Esophagus squamous epithelium (tissue), 5 donors: ENCODE measurements around the gene ANTXR2. TPM values are rescaled to one million over a fixed set of nuclear protein-coding genes. Genes with fewer than 3 reads are reported as not detected.
"Not testable (repeated sequence)": the region's sequence is repeated elsewhere in the genome, so short reads cannot be mapped to it uniquely, and the experiment has no call there.

Experiments
- DNase-seq: peaks from one replicate; lab custom pipeline; 2025; lab: John Stamatoyannopoulos, UW
- H3K27ac ChIP-seq, 4 donors: fragments of 200-600 bp; sonication (generic); one replicate each; pipeline ENCODE4 v1.5.1; 2016 to 2019; ENCODE audit warnings: mild to moderate bottlenecking in 1 of 4
- H3K27me3 ChIP-seq, 4 donors: fragments of 200-600 bp; sonication (generic); 1 replicate in 3 of 4; 2 replicates in 1 of 4; pipeline versions ENCODE4 v1.5.1 to v1.6.0; 2017 to 2021; ENCODE audit warnings: antibody characterized with exemption in 1 of 4
- H3K36me3 ChIP-seq, 3 donors: fragments of 200-600 bp; sonication (generic); one replicate each; pipeline ENCODE4 v1.5.1; 2016 to 2019
- H3K4me1 ChIP-seq, 3 donors: fragments of 200-600 bp; sonication (generic); one replicate each; pipeline ENCODE4 v1.5.1; 2017 to 2019
- H3K4me3 ChIP-seq, 4 donors: fragments of 200-600 bp; sonication (generic); 1 replicate in 3 of 4; 2 replicates in 1 of 4; pipeline ENCODE4 v1.5.1; 2016 to 2019; ENCODE audit warnings: mild to moderate bottlenecking in 2 of 4, moderate library complexity in 1 of 4
- H3K9me3 ChIP-seq, 3 donors: fragments of 200-600 bp; sonication (generic); one replicate each; pipeline ENCODE4 v1.5.1; 2016 to 2019
- POLR2A ChIP-seq, 4 donors: fragments of 450-650 bp; IDR thresholded peaks; one replicate each; pipeline ENCODE4 v1.6.1; 2017; ENCODE audit warnings: antibody characterized with exemption in 4 of 4, mild to moderate bottlenecking in 4 of 4, moderate library complexity in 3 of 4
- WGBS, 2 donors: methylation state at CpG; one replicate each; pipeline ENCODE4 v1.1.5; 2018; 5-methylcytosine and 5-hydroxymethylcytosine counted together
- intact Hi-C: fragments of 100-400 bp; cut with DNase I; formaldehyde crosslinking; loops from one replicate; pipeline ENCODE4 v1.15.0; 2022
- total RNA-seq, 4 donors: library from RNA; depleted of rRNA; stranded (reverse); fragments of >200 nt; gene quantifications; one replicate each; pipeline ENCODE4 v1.1.0, GENCODE V29; 2016
- TF ChIP-seq, protein P1 (sequence below), 6 experiments: fragments of 450-650 bp in 4 of 6; fragments of 200-600 bp in 2 of 6; sonication (generic) in 2 of 6; IDR thresholded peaks; one replicate each; pipeline ENCODE4 v1.5.1; 2016 to 2019; ENCODE audit warnings: antibody characterized with exemption in 6 of 6, mild to moderate bottlenecking in 4 of 6, moderate library complexity in 4 of 6
- donor health status: DM: yes; HTN: yes; CAD: no.

ANTXR2 gene
- total RNA-seq, 4 donors from 2014 or later, result 1.6 to 60.3 (median 21.5) TPM

DNA sequence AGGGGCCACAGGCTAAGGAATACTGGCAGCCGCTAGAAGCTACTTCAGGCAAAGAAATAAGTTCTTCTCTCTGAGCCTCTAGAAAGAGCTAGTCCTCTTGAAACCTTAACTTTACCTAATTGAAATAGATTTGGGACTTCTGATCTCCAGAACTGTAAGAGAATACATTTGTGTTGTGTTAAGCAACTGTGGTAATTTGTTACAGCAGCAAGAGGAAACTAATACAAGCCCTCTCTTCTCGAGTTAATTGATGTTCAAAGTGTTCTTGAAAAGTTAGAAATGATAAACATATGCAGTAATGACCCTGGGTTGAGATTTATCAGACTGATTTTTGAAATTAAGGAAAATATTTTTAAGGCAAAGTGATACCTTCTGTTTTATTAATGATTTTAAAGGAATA is 172.8 kb downstream of the ANTXR2 start:
- Histone ChIP-seq H3K27ac (no peak overlapping the region), H3K4me1 (no peaks in the 10 kb centered on the region), H3K4me3 (no peak overlapping the region), H3K27me3 (no peaks in the 10 kb centered on the region), H3K36me3 (peaks cover 0 to 2% (median 0%) of the 10 kb centered on the region in 3 donors), H3K9me3 (no peaks in the 10 kb centered on the region)
- TF ChIP-seq POLR2A (IDR thresholded peaks at IDR 0.05), result no peak
- TF ChIP-seq, protein P1, sequence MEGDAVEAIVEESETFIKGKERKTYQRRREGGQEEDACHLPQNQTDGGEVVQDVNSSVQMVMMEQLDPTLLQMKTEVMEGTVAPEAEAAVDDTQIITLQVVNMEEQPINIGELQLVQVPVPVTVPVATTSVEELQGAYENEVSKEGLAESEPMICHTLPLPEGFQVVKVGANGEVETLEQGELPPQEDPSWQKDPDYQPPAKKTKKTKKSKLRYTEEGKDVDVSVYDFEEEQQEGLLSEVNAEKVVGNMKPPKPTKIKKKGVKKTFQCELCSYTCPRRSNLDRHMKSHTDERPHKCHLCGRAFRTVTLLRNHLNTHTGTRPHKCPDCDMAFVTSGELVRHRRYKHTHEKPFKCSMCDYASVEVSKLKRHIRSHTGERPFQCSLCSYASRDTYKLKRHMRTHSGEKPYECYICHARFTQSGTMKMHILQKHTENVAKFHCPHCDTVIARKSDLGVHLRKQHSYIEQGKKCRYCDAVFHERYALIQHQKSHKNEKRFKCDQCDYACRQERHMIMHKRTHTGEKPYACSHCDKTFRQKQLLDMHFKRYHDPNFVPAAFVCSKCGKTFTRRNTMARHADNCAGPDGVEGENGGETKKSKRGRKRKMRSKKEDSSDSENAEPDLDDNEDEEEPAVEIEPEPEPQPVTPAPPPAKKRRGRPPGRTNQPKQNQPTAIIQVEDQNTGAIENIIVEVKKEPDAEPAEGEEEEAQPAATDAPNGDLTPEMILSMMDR (IDR thresholded peaks at IDR 0.05), result no peak
- DNase-seq, result no peak
- WGBS, 2 donors, result 22 to 42% methylated on average over 2 of the region's 2 CpGs
- intact Hi-C loops, result no loop called here

DNA sequence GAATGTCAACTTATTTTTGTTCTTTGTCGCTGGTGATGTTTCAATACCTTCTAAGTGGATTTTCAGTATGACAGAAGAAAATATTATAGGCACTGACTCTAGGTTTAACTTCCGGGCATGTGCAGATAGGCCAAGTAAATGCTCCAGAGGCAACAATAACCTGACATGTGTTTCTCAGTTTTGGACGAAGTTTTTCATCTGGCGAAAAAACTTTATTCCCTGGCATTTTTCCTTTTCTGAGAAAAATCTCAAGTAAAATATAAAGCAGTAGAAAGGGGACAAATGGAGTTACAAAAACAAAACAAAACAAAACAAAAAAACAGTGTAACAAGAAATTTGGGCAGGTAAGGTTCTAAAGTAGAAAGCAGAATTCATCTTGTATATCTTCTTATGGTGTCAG is 173.5 kb downstream of the ANTXR2 start:
- H3K36me3 ChIP-seq, result no peaks in the 10 kb centered on the region
- intact Hi-C loops, result no loop called here
- DNase-seq, result no peak
- H3K9me3 ChIP-seq, result no peaks in the 10 kb centered on the region
- TF ChIP-seq, protein P1 (IDR thresholded peaks at IDR 0.05), result no peak
- TF ChIP-seq POLR2A (IDR thresholded peaks at IDR 0.05), result no peak
- no peaks in the 10 kb centered on the region for H3K27me3 ChIP-seq
- no peak overlapping the region for H3K4me3 ChIP-seq
- no peak overlapping the region for H3K27ac ChIP-seq
- no peaks in the 10 kb centered on the region for H3K4me1 ChIP-seq
- 71 to 89% methylated on average over 4 of the region's 4 CpGs for WGBS, 2 donors

DNA sequence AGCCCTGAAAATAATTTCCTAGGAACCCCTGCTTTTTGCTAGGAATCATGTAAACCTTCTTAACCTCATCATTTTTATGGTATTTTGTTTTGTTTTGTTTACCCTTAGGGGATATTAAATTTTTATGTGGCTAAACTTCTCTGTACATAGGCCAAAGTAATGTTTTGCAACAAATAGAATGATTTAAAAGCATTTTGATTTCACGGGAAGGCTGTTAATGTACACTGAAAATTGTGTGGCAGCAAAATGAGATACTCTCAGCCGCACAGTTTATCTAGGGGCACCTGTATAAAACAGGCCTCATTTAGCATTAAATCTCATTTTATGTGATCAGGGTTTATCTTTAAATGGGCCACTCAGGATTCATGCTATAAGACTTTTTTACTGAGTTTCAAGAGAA is 175.0 kb downstream of the ANTXR2 start:
- no peaks in the 10 kb centered on the region for H3K36me3 ChIP-seq
- no peak for TF ChIP-seq POLR2A (IDR thresholded peaks at IDR 0.05)
- TF ChIP-seq, protein P1 (IDR thresholded peaks at IDR 0.05), result no peak
- WGBS, 2 donors, result 83 to 87% methylated on average over 2 of the region's 2 CpGs
- H3K27ac ChIP-seq, result no peak overlapping the region
- no peaks in the 10 kb centered on the region for H3K4me1 ChIP-seq
- intact Hi-C loops, result no loop called here
- no peaks in the 10 kb centered on the region for H3K27me3 ChIP-seq
- H3K4me3 ChIP-seq, result no peak overlapping the region
- no peak for DNase-seq
- H3K9me3 ChIP-seq, result no peaks in the 10 kb centered on the region

DNA sequence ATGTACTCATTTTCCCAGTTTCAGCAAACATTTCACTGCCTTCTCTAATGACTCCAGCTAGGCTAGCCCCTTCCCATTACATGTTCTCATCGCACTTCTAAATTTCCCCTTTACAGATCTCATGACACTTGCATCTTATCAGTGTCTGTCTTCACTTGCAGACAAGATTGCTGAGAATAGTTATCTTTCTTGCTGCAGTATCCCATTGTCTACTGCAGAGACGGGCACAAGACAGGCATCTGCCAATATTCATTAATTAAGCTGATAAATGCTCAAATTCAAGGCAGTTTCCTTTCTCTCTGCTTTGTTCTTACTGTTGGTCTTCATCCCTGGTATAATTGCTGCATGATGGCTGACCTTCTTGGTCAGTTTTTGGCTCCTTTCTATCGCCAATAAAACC is 175.9 kb downstream of the ANTXR2 start:
- H3K27me3 ChIP-seq, result no peaks in the 10 kb centered on the region
- TF ChIP-seq POLR2A (IDR thresholded peaks at IDR 0.05), result no peak
- TF ChIP-seq, protein P1 (IDR thresholded peaks at IDR 0.05), result no peak
- H3K9me3 ChIP-seq, result no peaks in the 10 kb centered on the region
- intact Hi-C loops, result no loop called here
- 51 to 65% methylated on average over 3 of the region's 3 CpGs for WGBS, 2 donors
- no peaks in the 10 kb centered on the region for H3K4me1 ChIP-seq
- H3K27ac ChIP-seq, result no peak overlapping the region
- H3K36me3 ChIP-seq, result no peaks in the 10 kb centered on the region
- H3K4me3 ChIP-seq, result no peak overlapping the region
- no peak for DNase-seq

DNA sequence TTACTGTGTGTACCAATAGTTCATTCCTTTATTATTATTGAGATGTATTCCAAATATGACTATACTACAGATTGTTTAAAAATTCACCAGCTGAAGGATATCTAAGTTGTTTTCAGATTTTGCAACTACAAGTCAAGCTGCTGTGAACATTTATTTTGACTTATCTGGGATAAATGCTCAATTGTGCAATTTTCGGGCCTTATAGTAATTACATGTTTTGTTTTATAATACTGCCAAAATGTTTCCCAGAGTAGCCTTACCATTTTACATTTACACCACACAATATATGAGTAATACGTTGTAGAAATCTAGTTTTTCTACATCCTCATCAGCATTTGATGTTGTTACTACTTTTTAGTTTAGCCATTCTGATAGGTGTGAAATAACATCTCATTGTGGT is 179.6 kb downstream of the ANTXR2 start:
- TF ChIP-seq, protein P1 (IDR thresholded peaks at IDR 0.05), result no peak
- no peak for TF ChIP-seq POLR2A (IDR thresholded peaks at IDR 0.05)
- intact Hi-C loops, result no loop called here
- H3K27ac ChIP-seq, result no peak overlapping the region
- H3K27me3 ChIP-seq, result no peaks in the 10 kb centered on the region
- WGBS, 2 donors, result 62% methylated on average over 2 of the region's 2 CpGs
- no peaks in the 10 kb centered on the region for H3K4me1 ChIP-seq
- H3K9me3 ChIP-seq, result no peaks in the 10 kb centered on the region
- no peaks in the 10 kb centered on the region for H3K36me3 ChIP-seq
- H3K4me3 ChIP-seq, result no peak overlapping the region
- DNase-seq, result no peak

DNA sequence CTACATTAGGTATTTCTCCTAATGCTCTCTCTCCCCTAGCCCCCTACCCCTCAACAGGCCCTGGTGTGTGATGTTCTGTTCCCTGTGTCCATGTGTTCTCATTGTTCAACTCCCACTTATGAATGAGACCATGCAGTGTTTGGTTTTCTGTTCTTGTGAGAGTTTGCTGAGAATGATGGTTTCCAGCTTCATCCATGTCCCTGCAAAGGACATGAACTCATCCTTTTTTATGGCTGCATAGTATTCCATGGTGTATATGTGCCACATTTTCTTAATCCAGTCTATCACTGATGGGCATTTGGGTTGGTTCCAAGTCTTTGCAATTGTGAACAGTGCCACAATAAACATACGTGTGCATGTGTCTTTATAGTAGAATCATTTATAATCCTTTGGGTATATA is 184.0 kb downstream of the ANTXR2 start:
- intact Hi-C loops, H3K4me1 ChIP-seq, H3K4me3 ChIP-seq, H3K27ac ChIP-seq, H3K36me3 ChIP-seq, DNase-seq, H3K9me3 ChIP-seq, H3K27me3 ChIP-seq: not testable (repeated sequence)
- WGBS, 2 donors, result 53 to 71% methylated on average over 1 of the region's 1 CpG
